Skin epidermis (tissue), 12 donors: ENCODE data around the gene TCOF1.

ENCODE experiments used
- H3K27ac ChIP-seq, 21 experiments: fragments of 200-600 bp; sonication (generic) in 11 of 21; one replicate each; pipeline ENCODE4 v1.5.0; 2020; ENCODE audit warnings: mild to moderate bottlenecking in 3 of 21, inconsistent platforms in 2 of 21, moderate library complexity in 2 of 21
- H3K4me3 ChIP-seq, 7 experiments: fragments of 200-600 bp; sonication (generic) in 2 of 7; one replicate each; pipeline ENCODE4 v1.5.0; 2020; ENCODE audit warnings: inconsistent platforms in 2 of 7, mild to moderate bottlenecking in 2 of 7, moderate library complexity in 1 of 7

The TCOF1 gene

GRCh38 chr5:150438873-150439546 lies 81.5 kb downstream of the TCOF1 start:
- no peak overlapping the region for H3K27ac ChIP-seq
- no peak overlapping the region for H3K4me3 ChIP-seq

GRCh38 chr5:150440948-150441812 lies 83.7 kb downstream of the TCOF1 start:
- Histone ChIP-seq H3K4me3 (no peak overlapping the region), H3K27ac (no peak overlapping the region)

DNA sequence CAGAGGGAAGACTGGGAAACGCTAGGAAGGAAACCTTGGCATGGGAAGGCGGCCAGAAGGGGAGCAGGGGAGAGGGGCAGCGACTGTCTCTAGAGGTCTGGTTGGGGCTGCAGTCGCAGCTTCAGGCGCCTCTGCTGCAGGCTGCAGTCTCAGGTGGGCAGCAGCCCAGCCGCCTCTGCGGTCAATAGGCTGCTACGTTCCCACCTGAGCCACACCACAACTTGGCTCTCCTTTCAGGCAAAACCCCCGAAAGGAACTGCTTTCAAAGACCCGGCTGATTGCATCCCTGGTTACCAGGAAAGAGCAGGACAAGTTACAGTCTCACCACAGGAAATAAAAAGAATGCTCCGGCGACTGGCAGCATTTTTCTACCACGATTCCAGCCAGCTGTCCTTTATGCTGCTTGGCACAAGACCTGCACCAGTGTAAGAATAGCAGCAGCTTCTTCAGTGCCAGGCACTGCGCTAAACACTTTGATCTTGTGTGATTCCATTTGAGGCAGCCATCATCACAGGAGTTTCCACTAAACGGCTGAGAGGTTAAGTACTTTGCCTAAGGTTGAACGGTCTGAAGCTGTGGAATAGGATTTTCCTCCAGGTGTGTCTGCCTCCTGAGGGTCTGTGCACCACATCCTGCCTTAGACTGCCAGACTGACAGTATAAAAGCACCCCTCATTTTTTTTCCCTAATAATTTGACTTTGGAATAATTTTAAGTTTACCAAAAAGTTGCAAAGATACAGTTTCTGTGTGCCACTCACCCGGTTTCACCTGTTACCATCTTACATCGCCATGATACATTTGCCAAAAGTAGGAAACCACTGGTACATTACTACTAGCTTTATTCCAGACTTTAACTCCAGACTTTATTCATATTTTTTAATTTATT lies 84.6 kb downstream of the TCOF1 start:
- no peak overlapping the region for H3K4me3 ChIP-seq
- H3K27ac ChIP-seq: no peak overlapping the region

DNA sequence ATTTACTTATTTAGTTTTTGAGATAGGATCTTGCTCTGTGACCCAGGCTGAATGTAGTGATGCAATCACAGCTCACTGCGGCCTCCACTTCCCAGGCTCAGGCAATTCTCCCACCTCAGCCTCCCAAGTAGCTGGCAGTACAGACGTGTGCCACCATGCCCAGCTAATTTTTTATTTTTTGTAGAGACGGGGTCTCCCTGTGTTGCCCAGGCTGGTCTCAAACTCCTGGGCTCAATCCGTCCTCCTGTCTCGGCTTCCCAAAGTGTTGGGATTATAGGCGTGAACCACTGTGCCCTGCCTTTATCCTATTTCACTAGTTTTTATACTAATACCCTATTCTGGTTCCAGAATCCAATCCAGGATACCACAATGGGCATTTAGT lies 85.2 kb downstream of the TCOF1 start:
- no peak overlapping the region for H3K4me3 ChIP-seq
- H3K27ac ChIP-seq: no peak overlapping the region

DNA sequence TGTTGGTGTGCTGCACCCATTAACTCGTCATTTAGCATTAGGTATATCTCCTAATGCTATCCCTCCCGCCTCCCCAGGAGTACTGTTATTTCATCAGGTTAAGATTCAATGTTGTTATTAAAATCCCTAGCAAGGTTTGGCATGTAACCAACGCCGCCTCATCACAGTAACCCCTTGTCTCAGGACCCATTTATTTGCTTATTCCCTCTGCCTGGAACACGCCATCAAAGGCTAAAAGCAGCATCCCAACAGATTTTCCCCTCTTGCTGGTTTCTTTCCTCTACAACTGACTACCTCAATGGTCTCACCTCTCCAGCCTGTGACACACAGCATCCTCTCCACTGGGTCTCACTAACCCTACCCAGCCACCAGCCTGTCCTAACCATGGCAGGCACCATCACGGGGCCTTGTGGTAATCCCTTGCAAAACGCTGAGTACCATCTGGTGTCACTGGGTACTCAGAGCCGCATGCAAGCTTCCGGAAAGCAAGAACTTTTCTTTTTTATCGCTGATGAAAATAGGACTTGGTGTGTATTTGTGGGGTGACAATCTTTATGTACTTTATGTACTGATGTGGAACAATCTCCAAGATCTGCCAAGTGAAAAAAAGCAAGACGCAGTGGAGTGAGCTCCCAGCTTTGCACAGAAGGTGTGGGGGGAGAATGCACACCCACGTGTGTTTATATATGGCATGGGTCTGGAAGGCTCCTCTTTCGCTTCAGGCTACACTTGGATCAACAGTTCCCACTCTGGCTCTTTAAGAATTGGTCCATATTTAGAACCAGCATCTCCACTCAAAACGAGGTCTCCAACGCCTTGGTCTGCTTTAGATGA lies 86.0 kb downstream of the TCOF1 start:
- no peak overlapping the region for H3K27ac ChIP-seq

GRCh38 chr5:150444770-150445169 lies 87.3 kb downstream of the TCOF1 start:
- Histone ChIP-seq H3K4me3 (no peak overlapping the region), H3K27ac (no peak overlapping the region)

More for the DNA sequence above, 86.0 kb downstream of the TCOF1 start:
- no peak overlapping the region for H3K4me3 ChIP-seq

DNA sequence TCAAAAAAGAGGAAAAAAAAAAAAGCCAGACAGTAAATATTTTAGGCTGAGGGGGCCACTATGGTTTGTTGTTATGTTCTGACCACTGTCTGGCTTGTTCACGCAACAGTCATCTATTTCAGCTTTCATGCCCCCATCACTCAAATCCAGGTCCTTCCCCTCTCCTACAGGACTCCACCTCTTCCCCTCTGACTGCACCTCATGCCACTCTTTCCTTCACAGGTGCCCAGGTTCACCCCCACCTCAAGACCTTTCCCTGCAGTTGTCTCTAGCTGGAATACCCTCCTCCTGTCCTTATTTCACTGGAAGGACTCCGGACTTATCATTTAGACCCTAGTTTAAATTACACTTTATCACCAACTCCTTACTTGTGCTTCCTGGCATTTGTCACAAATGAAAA lies 88.6 kb downstream of the TCOF1 start:
- no peak overlapping the region for H3K27ac ChIP-seq
- H3K4me3 ChIP-seq: no peak overlapping the region

- no peak overlapping the region for H3K27ac ChIP-seq
- H3K4me3 ChIP-seq: no peak overlapping the region
These were observed 89.1 kb downstream of the TCOF1 start for GRCh38 chr5:150446583-150446982.

GRCh38 chr5:150447188-150447587 lies 89.7 kb downstream of the TCOF1 start:
- Histone ChIP-seq H3K4me3 (no peak overlapping the region), H3K27ac (peak overlapping the region in 2 of 21 experiments; percentile 95 to 98)

DNA sequence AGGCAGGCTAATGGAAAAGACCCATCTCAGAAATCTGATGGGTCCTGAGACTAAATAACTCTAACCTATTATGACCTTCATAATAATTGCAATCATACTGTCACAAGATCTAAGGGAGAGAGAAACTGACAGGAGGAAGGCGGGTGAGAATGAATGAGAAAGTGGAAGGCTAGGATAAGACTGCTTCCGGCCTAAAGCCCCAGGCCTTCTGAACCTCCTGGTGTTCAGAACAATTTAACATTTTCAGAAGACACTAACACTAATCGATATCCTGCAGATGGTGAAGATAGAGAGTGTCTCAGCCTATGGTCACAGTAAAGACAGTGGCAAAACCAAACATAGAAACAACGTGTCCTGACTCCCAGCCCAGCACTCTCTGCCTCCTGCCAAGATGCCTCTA lies 90.8 kb downstream of the TCOF1 start:
- Histone ChIP-seq H3K27ac (peak overlapping the region in 18 of 21 experiments; percentile 93 to 100 (median 98)), H3K4me3 (peak overlapping the region; percentile 63 to 93 (median 79))

DNA sequence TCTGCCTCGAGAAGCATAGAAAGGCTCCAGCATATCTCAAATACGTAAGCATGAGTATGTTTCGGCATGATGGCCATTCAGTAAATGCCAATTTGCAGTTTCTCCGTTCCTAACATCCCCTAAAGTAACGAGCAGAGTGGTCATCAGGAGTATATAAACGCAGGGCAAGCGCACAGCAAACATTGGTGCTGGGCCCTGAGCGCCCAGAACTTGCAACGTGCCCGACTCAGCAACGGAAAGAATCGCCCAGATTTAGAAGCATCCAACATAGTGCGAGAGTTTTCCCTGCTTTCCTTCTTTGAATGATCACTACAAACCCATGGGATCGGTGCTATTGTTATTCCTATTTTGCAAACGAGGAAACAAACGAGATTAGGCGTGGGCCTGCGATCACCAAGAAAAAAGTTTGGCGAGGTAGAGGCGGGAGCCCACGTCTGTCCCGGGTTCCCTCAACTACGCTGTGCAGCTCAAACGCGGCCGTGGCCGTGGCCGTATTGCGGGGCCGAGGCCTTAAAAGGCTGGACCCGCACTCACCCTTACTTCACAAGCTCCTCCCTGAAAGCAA lies 91.5 kb downstream of the TCOF1 start:
- peak overlapping the region; percentile 90 to 100 (median 98) for H3K27ac ChIP-seq
- H3K4me3 ChIP-seq: peak overlapping the region; percentile 63 to 93 (median 79)
